Natural killer cell (primary cell): Measurements from ENCODE around the gene PGS1. TPM values are rescaled to one million over a fixed set of nuclear protein-coding genes. Genes with fewer than 3 reads are reported as not detected.
A peak's percentile ranks its signal among the peaks of the same experiment; 100 is the strongest.

ENCODE experiments used
- ATAC-seq, 3 donors: fragments of 150-1000 bp in 2 of 3; fragments of 200-7000 bp in 1 of 3; cut with Tn5 transposase; 1 replicate in 1 of 3; 2 replicates in 2 of 3; pipeline ENCODE4 v1.10.0; 2021; ENCODE audit warnings: mild to moderate bottlenecking in 2 of 3, moderate library complexity in 2 of 3
- DNase-seq, 2 donors: peaks; one replicate each; pipeline versions ENCODE4 v3.0.0 to v3.0.0-alpha.2; 2013 to 2021; ENCODE audit warnings: mixed read lengths in 1 of 2
- H3K27ac ChIP-seq: one replicate; pipeline ENCODE4 v1.5.1; 2013; ENCODE audit warnings: mild to moderate bottlenecking, low read length
- H3K27me3 ChIP-seq: one replicate; pipeline ENCODE4 v1.6.1; 2013; ENCODE audit warnings: low read length; ENCODE audit not compliant: control insufficient read depth, insufficient read depth
- H3K36me3 ChIP-seq: one replicate; pipeline ENCODE4 v1.6.1; 2013; ENCODE audit warnings: low read length; ENCODE audit not compliant: control insufficient read depth, insufficient read depth
- H3K4me1 ChIP-seq: one replicate; pipeline ENCODE4 v1.6.1; 2013; ENCODE audit warnings: low read length; ENCODE audit not compliant: control insufficient read depth, insufficient read depth
- H3K4me3 ChIP-seq: one replicate; pipeline ENCODE4 v1.5.1; 2013; ENCODE audit warnings: low read length
- H3K9me3 ChIP-seq: one replicate; pipeline ENCODE4 v1.6.1; 2013; ENCODE audit warnings: low read length; ENCODE audit not compliant: control insufficient read depth, insufficient read depth
- H3K27ac Mint-ChIP-seq, 2 donors: one replicate each; pipeline ENCODE4 v1.8.0; 2022; ENCODE audit warnings: mild to moderate bottlenecking in 2 of 2, mixed read lengths in 2 of 2, moderate library complexity in 1 of 2
- H3K27me3 Mint-ChIP-seq, 2 donors: one replicate each; pipeline ENCODE4 v1.8.0; 2022; ENCODE audit warnings: low read depth in 2 of 2, mixed read lengths in 2 of 2
- H3K36me3 Mint-ChIP-seq: one replicate; pipeline ENCODE4 v1.8.0; 2022; ENCODE audit warnings: mixed read lengths
- H3K4me1 Mint-ChIP-seq, 2 donors: one replicate each; pipeline ENCODE4 v1.8.0; 2022; ENCODE audit warnings: mixed read lengths in 2 of 2
- H3K4me3 Mint-ChIP-seq: one replicate; pipeline ENCODE4 v1.8.0; 2022; ENCODE audit warnings: mild to moderate bottlenecking, moderate library complexity, mixed read lengths
- H3K9me3 Mint-ChIP-seq, 2 donors: one replicate each; pipeline ENCODE4 v1.8.0; 2022; ENCODE audit warnings: mixed read lengths in 2 of 2
- WGBS: methylation state at CpG from one replicate; pipeline ENCODE4 v1.1.7; 2013; ENCODE audit warnings: missing lambda C conversion rate; ENCODE audit not compliant: insufficient coverage; 5-methylcytosine and 5-hydroxymethylcytosine counted together
- intact Hi-C: fragments of 100-400 bp; cut with micrococcal nuclease; formaldehyde crosslinking; loops from one replicate; pipeline ENCODE4 v1.14.2; 2022
- total RNA-seq, 4 donors: library from RNA; stranded (reverse); fragments of 120-200 nt in 1 of 4; gene quantifications; one replicate each; pipeline versions ENCODE4 v1.2.3 to v1.2.4, GENCODE V29; 2013 to 2022
- TF ChIP-seq, protein P1 (sequence below): fragments of 200-600 bp; IDR thresholded peaks from one replicate; pipeline ENCODE4 v1.8.0; 2022; ENCODE audit warnings: antibody characterized with exemption

Gene PGS1
- total RNA-seq, 3 donors from 2014 or later (not counting 1 experiment from before 2014, with no cell fraction given): 47.9 to 53.6 (median 48.3) TPM

DNA sequence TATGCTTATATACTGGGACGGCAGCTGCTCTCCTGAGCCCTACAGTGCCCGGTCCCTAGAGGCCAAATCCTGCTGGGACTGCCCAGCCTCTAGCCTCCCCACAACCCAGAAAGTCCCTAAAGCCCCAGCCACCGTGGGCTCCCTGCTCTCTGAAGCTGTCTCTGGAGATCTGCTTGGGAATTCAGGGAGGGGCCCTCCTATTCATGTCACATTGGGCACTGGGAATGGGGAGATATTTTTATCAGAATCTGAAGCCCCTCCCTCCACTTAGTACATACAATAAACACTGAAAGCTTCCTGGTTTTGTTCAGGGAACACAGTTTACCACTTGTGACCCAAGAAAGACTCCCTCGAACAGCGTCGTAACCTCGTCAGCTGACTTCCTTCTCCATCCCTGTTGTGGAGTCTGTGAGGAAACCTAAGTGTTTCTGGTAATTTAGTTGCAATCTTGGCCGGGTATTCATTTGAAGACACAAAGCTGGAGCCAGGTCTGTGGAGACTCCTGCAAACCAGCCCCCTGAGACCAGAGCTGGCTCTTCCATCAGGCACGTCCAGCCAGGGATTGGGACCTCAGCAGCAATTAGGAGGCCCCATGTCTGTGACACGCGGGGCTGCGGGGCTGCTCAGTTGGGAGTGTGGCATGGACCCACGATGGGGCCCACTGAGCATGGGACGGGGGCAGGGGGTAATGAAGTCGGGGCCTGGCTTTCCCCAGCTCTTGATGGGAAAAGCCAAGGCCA lies 38.5 kb downstream of the PGS1 start:
- intact Hi-C loops: no loop called here
- WGBS: 73% methylated on average over 14 of the region's 15 CpGs
- peaks cover 58% of the 10 kb centered on the region for H3K4me1 ChIP-seq
- Mint-ChIP-seq H3K36me3 (no peaks in the 10 kb centered on the region), H3K9me3 (no peaks in the 10 kb centered on the region), H3K4me1 (peaks cover 41 to 53% of the 10 kb centered on the region in 2 donors), H3K4me3 (no peak overlapping the region), H3K27ac (peak overlapping the region in 1 of 2 donors; percentile 75), H3K27me3 (no peaks in the 10 kb centered on the region)
- H3K9me3 ChIP-seq: no peaks in the 10 kb centered on the region
- TF ChIP-seq, protein P1, sequence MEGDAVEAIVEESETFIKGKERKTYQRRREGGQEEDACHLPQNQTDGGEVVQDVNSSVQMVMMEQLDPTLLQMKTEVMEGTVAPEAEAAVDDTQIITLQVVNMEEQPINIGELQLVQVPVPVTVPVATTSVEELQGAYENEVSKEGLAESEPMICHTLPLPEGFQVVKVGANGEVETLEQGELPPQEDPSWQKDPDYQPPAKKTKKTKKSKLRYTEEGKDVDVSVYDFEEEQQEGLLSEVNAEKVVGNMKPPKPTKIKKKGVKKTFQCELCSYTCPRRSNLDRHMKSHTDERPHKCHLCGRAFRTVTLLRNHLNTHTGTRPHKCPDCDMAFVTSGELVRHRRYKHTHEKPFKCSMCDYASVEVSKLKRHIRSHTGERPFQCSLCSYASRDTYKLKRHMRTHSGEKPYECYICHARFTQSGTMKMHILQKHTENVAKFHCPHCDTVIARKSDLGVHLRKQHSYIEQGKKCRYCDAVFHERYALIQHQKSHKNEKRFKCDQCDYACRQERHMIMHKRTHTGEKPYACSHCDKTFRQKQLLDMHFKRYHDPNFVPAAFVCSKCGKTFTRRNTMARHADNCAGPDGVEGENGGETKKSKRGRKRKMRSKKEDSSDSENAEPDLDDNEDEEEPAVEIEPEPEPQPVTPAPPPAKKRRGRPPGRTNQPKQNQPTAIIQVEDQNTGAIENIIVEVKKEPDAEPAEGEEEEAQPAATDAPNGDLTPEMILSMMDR: no peak
- H3K27me3 ChIP-seq: no peaks in the 10 kb centered on the region
- H3K4me3 ChIP-seq: no peak overlapping the region
- DNase-seq: no peak
- H3K27ac ChIP-seq: no peak overlapping the region
- peaks cover 40% of the 10 kb centered on the region for H3K36me3 ChIP-seq
- ATAC-seq: no peak

DNA sequence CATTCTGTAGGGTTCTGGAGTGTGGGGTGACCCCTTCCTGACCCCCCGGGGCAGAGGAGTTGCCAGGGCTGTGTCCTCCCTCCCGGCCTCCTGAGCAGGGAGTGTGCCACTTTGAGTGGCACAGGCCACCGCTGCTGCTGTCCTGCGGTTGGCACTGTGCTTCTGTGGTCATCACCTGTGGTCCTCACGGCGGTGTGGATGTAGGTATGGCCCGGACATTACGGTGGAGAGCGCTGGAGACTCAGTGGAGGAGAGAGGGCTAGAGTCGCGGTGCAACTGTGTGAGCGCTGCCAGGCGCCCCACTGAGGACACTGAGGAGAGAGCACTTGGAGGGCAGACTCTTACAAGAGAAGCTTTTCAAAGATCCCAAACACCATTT lies 39.1 kb downstream of the PGS1 start:
- H3K4me1 Mint-ChIP-seq: peaks cover 35 to 48% of the 10 kb centered on the region in 2 donors
- TF ChIP-seq, protein P1: no peak
- Histone ChIP-seq H3K4me1 (peaks cover 52% of the 10 kb centered on the region), H3K9me3 (no peaks in the 10 kb centered on the region), H3K27ac (no peak overlapping the region), H3K4me3 (no peak overlapping the region), H3K27me3 (no peaks in the 10 kb centered on the region), H3K36me3 (peaks cover 42% of the 10 kb centered on the region)
- H3K27ac Mint-ChIP-seq: peak overlapping the region in 1 of 2 donors; percentile 75
- ATAC-seq: no peak
- no peak for DNase-seq
- intact Hi-C loops: no loop called here
- no peaks in the 10 kb centered on the region for H3K9me3 Mint-ChIP-seq
- no peak overlapping the region for H3K4me3 Mint-ChIP-seq
- 88% methylated on average over 13 of the region's 13 CpGs for WGBS
- no peaks in the 10 kb centered on the region for H3K27me3 Mint-ChIP-seq
- no peaks in the 10 kb centered on the region for H3K36me3 Mint-ChIP-seq

DNA sequence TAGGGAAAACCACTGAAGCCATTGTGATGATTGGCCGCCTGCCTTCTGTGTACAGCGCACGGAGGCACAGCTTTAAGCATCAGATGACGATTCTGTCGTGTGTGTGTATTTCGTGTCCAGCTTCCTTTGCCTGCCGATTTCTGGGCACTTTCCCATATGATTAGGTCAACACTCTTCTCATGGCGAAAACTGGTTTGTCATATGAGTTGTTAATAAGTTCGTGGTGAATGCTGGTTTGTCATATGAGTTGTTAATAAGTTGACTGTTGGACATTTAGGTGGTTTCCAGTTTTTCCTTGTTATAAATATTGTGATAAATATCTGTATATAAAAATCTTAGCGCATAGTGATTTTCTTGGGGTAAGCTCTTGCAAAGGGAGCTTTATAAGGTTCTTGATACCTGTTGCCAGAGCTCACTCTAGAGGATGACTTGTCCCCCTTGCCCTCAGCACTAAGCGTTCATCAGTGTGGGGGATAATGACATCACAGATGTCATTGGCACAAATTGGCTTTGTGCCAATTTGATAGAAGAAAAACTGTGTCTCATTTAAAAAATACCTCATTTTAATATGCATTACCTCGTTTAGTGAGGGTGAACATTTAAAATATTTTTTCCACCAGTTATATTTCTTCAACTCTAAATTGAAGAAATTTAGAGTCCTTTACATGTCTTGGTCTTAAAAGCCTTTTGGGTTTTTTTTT lies 40.0 kb downstream of the PGS1 start:
- H3K9me3 ChIP-seq: no peaks in the 10 kb centered on the region
- intact Hi-C loops: no loop called here
- H3K4me3 ChIP-seq: no peak overlapping the region
- DNase-seq (no peak), ATAC-seq (no peak)
- 82% methylated on average over 11 of the region's 12 CpGs for WGBS
- no peaks in the 10 kb centered on the region for H3K9me3 Mint-ChIP-seq
- H3K27me3 ChIP-seq: no peaks in the 10 kb centered on the region
- TF ChIP-seq, protein P1: no peak
- no peak overlapping the region for H3K27ac ChIP-seq
- H3K4me1 Mint-ChIP-seq: peaks cover 26 to 38% of the 10 kb centered on the region in 2 donors
- H3K27ac Mint-ChIP-seq: no peak overlapping the region
- H3K36me3 ChIP-seq: peaks cover 46% of the 10 kb centered on the region
- H3K4me1 ChIP-seq: peaks cover 43% of the 10 kb centered on the region
- H3K36me3 Mint-ChIP-seq: no peaks in the 10 kb centered on the region
- H3K27me3 Mint-ChIP-seq: no peaks in the 10 kb centered on the region
- H3K4me3 Mint-ChIP-seq: no peak overlapping the region
